Gastroesophageal sphincter (tissue), 3 donors: ENCODE results near the gene NBPF9.
"Not testable (repeated sequence)": the region's sequence is repeated elsewhere in the genome, so short reads cannot be mapped to it uniquely, and the experiment has no call there.

Source experiments
- CTCF ChIP-seq, 4 experiments: fragments of 200-600 bp in 2 of 4; fragments of 450-650 bp in 2 of 4; sonication (generic) in 1 of 4; IDR thresholded peaks; one replicate each; pipeline ENCODE4 v1.5.1; 2017 to 2019; ENCODE audit warnings: antibody characterized with exemption in 4 of 4, mild to moderate bottlenecking in 2 of 4, moderate library complexity in 2 of 4
- EP300 ChIP-seq: sonication (generic); formaldehyde crosslinking; IDR thresholded peaks from one replicate; pipeline ENCODE4 v1.6.1; 2017; ENCODE audit warnings: antibody characterized with exemption, mild to moderate bottlenecking
- POLR2A ChIP-seq, 2 donors: fragments of 450-650 bp; IDR thresholded peaks; one replicate each; pipeline ENCODE4 v1.6.1; 2017; ENCODE audit warnings: antibody characterized with exemption in 2 of 2, mild to moderate bottlenecking in 2 of 2, moderate library complexity in 1 of 2
- POLR2AphosphoS5 ChIP-seq: sonication (generic); formaldehyde crosslinking; IDR thresholded peaks from one replicate; pipeline ENCODE4 v1.6.1; 2017; ENCODE audit warnings: antibody characterized with exemption

- TF ChIP-seq CTCF (IDR thresholded peaks at IDR 0.05); EP300; POLR2A (IDR thresholded peaks at IDR 0.05); POLR2AphosphoS5: not testable (repeated sequence)
These were observed 27.6 kb upstream of the NBPF9 start for GRCh38 chr1:149130938-149131337.
